ENCODE measurements around the gene NLGN3. TPM values are rescaled to one million over a fixed set of nuclear protein-coding genes. Genes with fewer than 3 reads are reported as not detected.
A peak's percentile ranks its signal among the peaks of the same experiment; 100 is the strongest.

The NLGN3 gene
- total RNA-seq, result 7.4 and 10.2 TPM in 2 replicates
- 6.4 and 8.1 TPM in 2 replicates for polyA plus RNA-seq

DNA sequence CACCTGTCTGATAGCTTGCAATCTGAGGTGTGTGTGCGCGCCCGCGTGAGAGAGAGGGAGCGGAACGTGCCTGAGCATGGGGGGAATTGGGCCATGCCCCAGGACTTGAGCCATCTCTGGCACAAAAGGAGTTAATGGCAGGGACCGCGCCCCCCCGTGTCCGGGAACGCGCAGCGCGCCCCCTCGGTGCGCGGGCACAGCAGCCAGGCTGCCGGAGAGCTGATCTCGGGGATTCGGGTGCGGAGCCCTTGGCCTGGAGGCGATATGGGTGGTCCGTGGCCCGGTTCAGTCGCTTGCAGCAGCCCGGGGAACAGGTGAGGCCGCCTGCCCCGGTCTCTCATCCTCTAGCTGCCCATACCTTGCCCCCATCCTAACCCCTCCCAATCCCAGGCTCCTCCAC, at the start of gene NLGN3:
Gene NLGN3, plus strand, starts transcription at position 191 of the 400 bp plus-strand sequence. CDS start 2,909 bp downstream, outside the sequence.
- Histone ChIP-seq H3K36me3 (no peaks in the 10 kb centered on the region), H3K4me3 (peak within 1 kb of the TSS; percentile 18), H3K27ac (no peak within 1 kb of the TSS), H3K9me3 (ENCODE audit: low read depth) (no peaks in the 10 kb centered on the region), H3K4me1 (ENCODE audit: low read depth) (peaks cover 10% of the 10 kb centered on the region), H3K27me3 (no peaks in the 10 kb centered on the region)
- TF ChIP-seq, protein P1, sequence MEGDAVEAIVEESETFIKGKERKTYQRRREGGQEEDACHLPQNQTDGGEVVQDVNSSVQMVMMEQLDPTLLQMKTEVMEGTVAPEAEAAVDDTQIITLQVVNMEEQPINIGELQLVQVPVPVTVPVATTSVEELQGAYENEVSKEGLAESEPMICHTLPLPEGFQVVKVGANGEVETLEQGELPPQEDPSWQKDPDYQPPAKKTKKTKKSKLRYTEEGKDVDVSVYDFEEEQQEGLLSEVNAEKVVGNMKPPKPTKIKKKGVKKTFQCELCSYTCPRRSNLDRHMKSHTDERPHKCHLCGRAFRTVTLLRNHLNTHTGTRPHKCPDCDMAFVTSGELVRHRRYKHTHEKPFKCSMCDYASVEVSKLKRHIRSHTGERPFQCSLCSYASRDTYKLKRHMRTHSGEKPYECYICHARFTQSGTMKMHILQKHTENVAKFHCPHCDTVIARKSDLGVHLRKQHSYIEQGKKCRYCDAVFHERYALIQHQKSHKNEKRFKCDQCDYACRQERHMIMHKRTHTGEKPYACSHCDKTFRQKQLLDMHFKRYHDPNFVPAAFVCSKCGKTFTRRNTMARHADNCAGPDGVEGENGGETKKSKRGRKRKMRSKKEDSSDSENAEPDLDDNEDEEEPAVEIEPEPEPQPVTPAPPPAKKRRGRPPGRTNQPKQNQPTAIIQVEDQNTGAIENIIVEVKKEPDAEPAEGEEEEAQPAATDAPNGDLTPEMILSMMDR (IDR thresholded peaks at IDR 0.05; ENCODE audit: low read depth, low read length), result no peak
- peak in 1 of 2 donors; percentile 11 for DNase-seq (ENCODE audit: low read depth in 1 of 2, low spot score in 1 of 2)

DNA sequence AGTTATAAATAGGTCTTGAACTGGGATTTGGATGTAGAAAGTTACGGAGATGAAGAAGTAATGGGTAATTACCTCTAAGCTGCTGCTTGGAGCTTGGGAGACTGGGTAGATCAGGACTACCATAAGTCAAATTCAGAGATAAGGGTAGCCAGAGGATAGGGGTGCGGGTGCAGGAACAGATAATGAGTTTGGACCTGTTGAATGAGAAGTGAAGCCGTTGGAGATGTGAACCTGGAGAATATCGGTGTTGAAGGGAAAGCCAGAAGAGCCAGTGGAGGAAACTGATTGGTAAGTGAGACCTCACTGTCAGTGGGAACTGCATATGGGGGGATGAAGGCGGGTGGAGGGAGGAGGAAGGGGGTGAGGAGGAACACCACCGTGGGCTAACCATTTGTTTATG, 49.6 kb upstream of the NLGN3 start:
- no peak for DNase-seq (ENCODE audit: low read depth in 1 of 2, low spot score in 1 of 2)
- H3K4me3 ChIP-seq, result peak overlapping the region; percentile 60
- TF ChIP-seq, protein P1 (IDR thresholded peaks at IDR 0.05; ENCODE audit: low read depth, low read length), result no peak
- no peaks in the 10 kb centered on the region for H3K27me3 ChIP-seq
- H3K9me3 ChIP-seq (ENCODE audit: low read depth), result no peaks in the 10 kb centered on the region
- H3K36me3 ChIP-seq, result no peaks in the 10 kb centered on the region
- H3K27ac ChIP-seq, result no peak overlapping the region
- H3K4me1 ChIP-seq (ENCODE audit: low read depth), result peaks cover 2% of the 10 kb centered on the region

DNA sequence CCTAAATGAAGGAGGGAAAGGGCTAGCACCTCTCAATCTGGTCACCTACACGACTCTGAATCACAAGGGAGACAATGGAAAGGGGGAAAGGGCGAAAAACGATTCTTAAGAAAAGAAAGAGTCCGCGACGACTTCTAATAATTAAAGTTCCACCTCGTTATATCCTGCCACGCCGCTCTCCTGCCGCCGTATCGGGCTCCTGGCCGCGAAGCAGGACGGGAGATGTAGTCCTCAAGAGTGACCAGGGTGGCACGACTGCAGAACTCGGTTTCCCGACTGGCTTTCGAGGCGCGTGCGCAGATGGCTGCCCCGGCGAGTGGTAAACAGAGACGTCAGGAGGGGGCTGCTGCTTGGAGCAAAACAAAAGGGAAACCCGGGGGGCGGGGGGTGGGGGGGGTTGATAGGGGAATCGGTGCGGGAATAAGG, 49.1 kb upstream of the NLGN3 start, which contains the start of gene FOXO4:
Gene FOXO4, plus strand, starts transcription at position 297 of the 426 bp plus-strand sequence. CDS start 678 bp downstream, outside the sequence.
- Histone ChIP-seq H3K27ac (peak within 1 kb of the TSS; percentile 66), H3K36me3 (no peaks in the 10 kb centered on the region), H3K9me3 (ENCODE audit: low read depth) (no peaks in the 10 kb centered on the region), H3K27me3 (no peaks in the 10 kb centered on the region), H3K4me1 (ENCODE audit: low read depth) (peaks cover 3% of the 10 kb centered on the region), H3K4me3 (peak within 1 kb of the TSS; percentile 60)
- peak; percentile 90 to 91 for DNase-seq (ENCODE audit: low read depth in 1 of 2, low spot score in 1 of 2)
- TF ChIP-seq, protein P1 (IDR thresholded peaks at IDR 0.05; ENCODE audit: low read depth, low read length), result no peak

DNA sequence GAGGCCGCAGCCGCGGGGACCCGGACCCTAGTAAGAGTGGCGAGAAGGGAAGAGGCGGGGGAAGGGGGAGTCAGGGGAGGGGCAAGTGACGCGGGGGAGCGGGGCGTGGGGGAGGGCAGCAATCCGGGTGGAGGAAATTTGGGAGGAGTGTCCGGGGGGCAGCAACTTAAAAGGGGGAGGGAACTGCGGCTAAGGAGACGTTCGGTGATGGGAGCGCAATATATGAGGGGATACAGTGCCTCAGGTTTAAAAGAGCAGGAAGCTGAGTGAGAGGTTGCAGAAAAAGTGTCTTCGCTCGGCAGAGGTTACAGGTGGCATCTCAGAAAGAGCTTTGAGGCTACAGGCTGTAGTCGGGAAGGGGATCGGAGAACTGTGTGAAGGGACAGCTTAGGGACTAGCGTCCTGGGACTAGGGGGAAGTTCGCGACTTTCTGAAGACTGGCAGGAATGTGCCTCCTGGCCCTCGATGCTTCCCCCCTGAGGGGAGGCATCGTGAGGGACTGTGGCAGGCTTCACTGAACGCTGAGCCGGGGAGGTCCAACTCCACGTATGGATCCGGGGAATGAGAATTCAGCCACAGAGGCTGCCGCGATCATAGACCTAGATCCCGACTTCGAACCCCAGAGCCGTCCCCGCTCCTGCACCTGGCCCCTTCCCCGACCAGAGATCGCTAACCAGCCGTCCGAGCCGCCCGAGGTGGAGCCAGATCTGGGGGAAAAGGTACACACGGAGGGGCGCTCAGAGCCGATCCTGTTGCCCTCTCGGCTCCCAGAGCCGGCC, 48.5 kb upstream of the NLGN3 start:
- H3K27ac ChIP-seq, result peak overlapping the region; percentile 66
- no peaks in the 10 kb centered on the region for H3K27me3 ChIP-seq
- H3K36me3 ChIP-seq, result no peaks in the 10 kb centered on the region
- peak overlapping the region; percentile 60 for H3K4me3 ChIP-seq
- H3K4me1 ChIP-seq (ENCODE audit: low read depth), result peaks cover 3% of the 10 kb centered on the region
- DNase-seq (ENCODE audit: low read depth in 1 of 2, low spot score in 1 of 2), result no peak
- TF ChIP-seq, protein P1 (IDR thresholded peaks at IDR 0.05; ENCODE audit: low read depth, low read length), result no peak
- H3K9me3 ChIP-seq (ENCODE audit: low read depth), result no peaks in the 10 kb centered on the region

DNA sequence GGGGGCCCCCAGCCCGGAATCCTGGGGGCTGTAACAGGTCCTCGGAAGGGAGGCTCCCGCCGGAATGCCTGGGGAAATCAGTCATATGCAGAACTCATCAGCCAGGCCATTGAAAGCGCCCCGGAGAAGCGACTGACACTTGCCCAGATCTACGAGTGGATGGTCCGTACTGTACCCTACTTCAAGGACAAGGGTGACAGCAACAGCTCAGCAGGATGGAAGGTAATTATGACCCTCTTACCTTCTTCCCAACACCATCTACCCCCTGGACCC, 47.9 kb upstream of the NLGN3 start:
- TF ChIP-seq, protein P1 (IDR thresholded peaks at IDR 0.05; ENCODE audit: low read depth, low read length), result no peak
- no peaks in the 10 kb centered on the region for H3K27me3 ChIP-seq
- peak overlapping the region; percentile 60 for H3K4me3 ChIP-seq
- H3K9me3 ChIP-seq (ENCODE audit: low read depth), result no peaks in the 10 kb centered on the region
- H3K27ac ChIP-seq, result no peak overlapping the region
- no peaks in the 10 kb centered on the region for H3K36me3 ChIP-seq
- peaks cover 3% of the 10 kb centered on the region for H3K4me1 ChIP-seq (ENCODE audit: low read depth)
- DNase-seq (ENCODE audit: low read depth in 1 of 2, low spot score in 1 of 2), result no peak
